Right lobe of liver (tissue), 6 donors: ENCODE measurements around the gene CDH4. TPM values are rescaled to one million over a fixed set of nuclear protein-coding genes. Genes with fewer than 3 reads are reported as not detected.
A peak's percentile ranks its signal among the peaks of the same experiment; 100 is the strongest.

Source experiments
- ATAC-seq, 4 donors: fragments of 200-7000 bp; cut with Tn5 transposase; one replicate each; pipeline ENCODE4 v1.9.1; 2020; ENCODE audit warnings: mild to moderate bottlenecking in 4 of 4, moderate library complexity in 4 of 4
- DNase-seq, 3 donors: peaks; one replicate each; pipeline ENCODE4 v3.0.0-alpha.2; 2020
- H3K27ac ChIP-seq, 3 donors: fragments of 200-600 bp; one replicate each; pipeline ENCODE4 v1.8.0; 2022
- H3K27me3 ChIP-seq, 2 donors: fragments of 200-600 bp; one replicate each; pipeline ENCODE4 v1.8.0; 2022
- H3K36me3 ChIP-seq, 4 donors: fragments of 200-600 bp; sonication (generic) in 1 of 4; one replicate each; pipeline versions ENCODE4 v1.5.1 to v1.8.0; 2017 to 2022; ENCODE audit warnings: control low read depth in 1 of 4
- H3K4me1 ChIP-seq, 4 donors: fragments of 200-600 bp; sonication (generic) in 1 of 4; one replicate each; pipeline versions ENCODE4 v1.5.1 to v1.8.0; 2017 to 2022; ENCODE audit warnings: control low read depth in 1 of 4
- H3K4me3 ChIP-seq, 3 donors: fragments of 200-600 bp; one replicate each; pipeline ENCODE4 v1.8.0; 2022
- H3K9me3 ChIP-seq, 4 donors: fragments of 200-600 bp; sonication (generic) in 1 of 4; one replicate each; pipeline versions ENCODE4 v1.5.1 to v1.8.0; 2017 to 2022; ENCODE audit warnings: control low read depth in 1 of 4
- CTCF ChIP-seq, 4 donors: fragments of 200-600 bp in 3 of 4; fragments of 450-650 bp in 1 of 4; IDR thresholded peaks; one replicate each; pipeline versions ENCODE4 v1.5.1 to v1.8.0; 2016 to 2022; ENCODE audit warnings: antibody characterized with exemption in 4 of 4, mild to moderate bottlenecking in 2 of 4
- POLR2A ChIP-seq: fragments of 450-650 bp; IDR thresholded peaks from one replicate; pipeline ENCODE4 v1.6.1; 2017; ENCODE audit warnings: antibody characterized with exemption, mild to moderate bottlenecking
- WGBS: methylation state at CpG from one replicate; pipeline ENCODE4 v1.1.6; 2018; ENCODE audit warnings: low coverage, low lambda C conversion rate; ENCODE audit not compliant: insufficient coverage; ENCODE audit errors: missing lambda C conversion rate; 5-methylcytosine and 5-hydroxymethylcytosine counted together
- intact Hi-C, 2 donors: fragments of 100-400 bp; cut with DNase I; formaldehyde crosslinking; loops; one replicate each; pipeline versions ENCODE4 v1.11.2 to v1.14.1; 2022
- total RNA-seq, 6 experiments: library from RNA; depleted of rRNA in 2 of 6; stranded (reverse); fragments of >200 nt in 2 of 6; fragmentation: NEBNext Ultra II Directional in 3 of 6; extraction: Animal tissue kit (Norgen Biotek cat#: 25700) in 3 of 6; gene quantifications; one replicate each; pipeline versions ENCODE4 v1.1.0 to v1.2.4, GENCODE V29; 2016 to 2023
- donor health status: DM: no; HTN: yes; CAD: no.
- donor health status: DM: no; HTN: no; CAD: no.
- donor health status: DM: no; HTN: no; CAD: no.
- donor health status: DM: no; HTN: yes; CAD: no.
- donor health status: DM: no; HTN: yes; CAD: no.

Gene CDH4
- total RNA-seq, 6 experiments from 2014 or later: 0.02 to 0.14 (median 0.09) TPM; not detected in 3

- intact Hi-C loops: no loop called here
- Histone ChIP-seq H3K9me3 (no peaks in the 10 kb centered on the region), H3K36me3 (no peaks in the 10 kb centered on the region), H3K4me3 (no peak overlapping the region), H3K27ac (no peak overlapping the region), H3K4me1 (no peaks in the 10 kb centered on the region), H3K27me3 (no peaks in the 10 kb centered on the region)
- ATAC-seq (no peak), DNase-seq (no peak)
- 0% methylated on average over 1 of the region's 14 CpGs for WGBS
- TF ChIP-seq CTCF (IDR thresholded peaks at IDR 0.05) (no peak), POLR2A (no peak)
Measured at GRCh38 chr20:61322151-61322865, 70.2 kb downstream of the CDH4 start.

GRCh38 chr20:61324906-61325305 lies 72.8 kb downstream of the CDH4 start:
- Histone ChIP-seq H3K27ac (no peak overlapping the region), H3K36me3 (no peaks in the 10 kb centered on the region), H3K4me3 (no peak overlapping the region), H3K4me1 (no peaks in the 10 kb centered on the region), H3K9me3 (no peaks in the 10 kb centered on the region), H3K27me3 (no peaks in the 10 kb centered on the region)
- DNase-seq (no peak), ATAC-seq (no peak)
- intact Hi-C loops: no loop called here
- 57% methylated on average over 5 of the region's 8 CpGs for WGBS
- TF ChIP-seq POLR2A (no peak), CTCF (IDR thresholded peaks at IDR 0.05) (no peak)

- intact Hi-C loops: no loop called here
- no peaks in the 10 kb centered on the region for H3K9me3 ChIP-seq
- no peak for TF ChIP-seq CTCF (IDR thresholded peaks at IDR 0.05)
- TF ChIP-seq POLR2A: no peak
- H3K4me3 ChIP-seq: no peak overlapping the region
- H3K36me3 ChIP-seq: no peaks in the 10 kb centered on the region
- no peak for ATAC-seq
- whole genome bisulfite sequencing: 40% methylated on average over 4 of the region's 10 CpGs
- H3K27me3 ChIP-seq: no peaks in the 10 kb centered on the region
- H3K27ac ChIP-seq: no peak overlapping the region
- H3K4me1 ChIP-seq: no peaks in the 10 kb centered on the region
- no peak for DNase-seq
Measured at GRCh38 chr20:61325718-61326117, 73.7 kb downstream of the CDH4 start.

- intact Hi-C loops: no loop called here
- Histone ChIP-seq H3K36me3 (no peaks in the 10 kb centered on the region), H3K9me3 (no peaks in the 10 kb centered on the region), H3K27me3 (no peaks in the 10 kb centered on the region), H3K4me1 (no peaks in the 10 kb centered on the region), H3K27ac (no peak overlapping the region), H3K4me3 (no peak overlapping the region)
- TF ChIP-seq CTCF (IDR thresholded peaks at IDR 0.05) (no peak), POLR2A (no peak)
- WGBS: 66% methylated on average over 17 of the region's 17 CpGs
- ATAC-seq (peak in 2 of 4 donors; percentile 67), DNase-seq (peak in 1 of 3 donors; percentile 53)
Measured at GRCh38 chr20:61328911-61329558, 77.0 kb downstream of the CDH4 start.
